H1 (cell line): ENCODE measurements around the gene ZC2HC1C. TPM values are rescaled to one million over a fixed set of nuclear protein-coding genes. Genes with fewer than 3 reads are reported as not detected.

ENCODE experiments used
- CTCF ChIA-PET: fragments of 300-600 bp; sonication (Branson Sonifier 250); formaldehyde crosslinking; loops from one replicate; lab custom pipeline; 2021; ENCODE audit not compliant: partially characterized antibody; lab: Charles Lee
- POLR2A ChIA-PET: fragments of 300-600 bp; sonication (Branson Sonifier 250); formaldehyde crosslinking; loops from one replicate; lab custom pipeline; 2021; ENCODE audit warnings: inconsistent platforms; ENCODE audit not compliant: partially characterized antibody; lab: Charles Lee
- DNase-seq, 2 experiments: peaks; one replicate each; pipeline versions ENCODE4 v3.0.0 to v3.0.0-alpha.2; 2010 to 2022; ENCODE audit warnings: low spot score in 2 of 2, low read depth in 1 of 2, mixed read lengths in 1 of 2
- FAIRE-seq: peaks from 2 replicates; lab custom pipeline; 2011; peaks lifted over from hg19 to GRCh38; lab: Jason Lieb, UNC
- H2AFZ ChIP-seq: 2 replicates; pipeline ENCODE4 v1.8.1; 2012; ENCODE audit warnings: low read length, inconsistent platforms
- H2AK5ac ChIP-seq: 2 replicates; pipeline ENCODE4 v1.6.1; 2013; ENCODE audit warnings: low read depth, low read length
- H2BK120ac ChIP-seq: replicated peaks from 2 replicates; pipeline ENCODE3; 2013; ENCODE audit warnings: low read depth, low read length, inconsistent platforms
- H2BK12ac ChIP-seq: 2 replicates; pipeline ENCODE4 v1.6.1; 2013; ENCODE audit warnings: low read depth, low read length
- H2BK15ac ChIP-seq: 2 replicates; pipeline ENCODE4 v1.6.1; 2013; ENCODE audit warnings: low read length
- H2BK20ac ChIP-seq: 2 replicates; pipeline ENCODE4 v1.6.1; 2013; ENCODE audit warnings: low read length
- H2BK5ac ChIP-seq: 2 replicates; pipeline ENCODE4 v1.6.1; 2013; ENCODE audit warnings: low read depth, low read length
- H3K14ac ChIP-seq: 2 replicates; pipeline ENCODE4 v1.6.1; 2013; ENCODE audit warnings: inconsistent platforms; ENCODE audit not compliant: insufficient read length
- H3K18ac ChIP-seq: 2 replicates; pipeline ENCODE4 v1.6.1; 2013; ENCODE audit warnings: low read length; ENCODE audit errors: extremely low read depth
- H3K23ac ChIP-seq: 2 replicates; pipeline ENCODE4 v1.6.1; 2013; ENCODE audit warnings: inconsistent platforms; ENCODE audit not compliant: insufficient read length
- H3K23me2 ChIP-seq: 2 replicates; pipeline ENCODE4 v1.6.1; 2013; ENCODE audit warnings: low read depth, low read length
- H3K27ac ChIP-seq: 2 replicates; pipeline ENCODE4 v1.6.1; 2011; ENCODE audit warnings: low read depth, low read length, inconsistent platforms
- H3K27me3 ChIP-seq, 4 experiments: replicated peaks in 1 of 4; 1 replicate in 1 of 4; 2 replicates in 3 of 4; pipeline versions ENCODE4 v1.6.1 to v1.8.1; 2011 to 2013; ENCODE audit warnings: low read length in 3 of 4, mild to moderate bottlenecking in 3 of 4, inconsistent platforms in 2 of 4, mixed read lengths in 2 of 4, moderate library complexity in 1 of 4; ENCODE audit not compliant: control insufficient read depth in 3 of 4, insufficient read depth in 3 of 4; ENCODE audit errors: extremely low read depth in 1 of 4
- H3K36me3 ChIP-seq, 4 experiments: 2 replicates each; pipeline versions ENCODE4 v1.6.1 to v1.8.1; 2011 to 2013; ENCODE audit warnings: mild to moderate bottlenecking in 4 of 4, low read length in 3 of 4, moderate library complexity in 2 of 4, control low read depth in 1 of 4, inconsistent platforms in 1 of 4; ENCODE audit not compliant: insufficient read depth in 4 of 4, control insufficient read depth in 2 of 4
- H3K4ac ChIP-seq: replicated peaks from 2 replicates; pipeline ENCODE3; 2013; ENCODE audit warnings: low read length, low read depth, mixed read lengths, inconsistent platforms; ENCODE audit not compliant: insufficient read length
- H3K4me1 ChIP-seq, 4 experiments: replicated peaks in 1 of 4; 1 replicate in 1 of 4; 2 replicates in 3 of 4; pipeline versions ENCODE4 v1.6.1 to v1.8.1; 2011 to 2013; ENCODE audit warnings: low read length in 3 of 4, inconsistent platforms in 2 of 4, mixed read lengths in 1 of 4; ENCODE audit not compliant: insufficient read depth in 4 of 4, control insufficient read depth in 3 of 4
- H3K4me2 ChIP-seq, 2 experiments: 2 replicates each; pipeline versions ENCODE4 v1.6.1 to v1.8.1; 2011 to 2013; ENCODE audit warnings: low read depth in 2 of 2, low read length in 2 of 2, control low read depth in 1 of 2, inconsistent platforms in 1 of 2, mild to moderate bottlenecking in 1 of 2; ENCODE audit not compliant: insufficient read depth in 1 of 2
- H3K4me3 ChIP-seq, 4 experiments: fragments of 200-600, 300-600 bp in 1 of 4; sonication (generic), shearing (Covaris generic), sonication (Bioruptor Twin) in 1 of 4; 2 replicates each; pipeline versions ENCODE4 v1.5.1 to v1.8.1; 2011 to 2016; ENCODE audit warnings: low read length in 4 of 4, low read depth in 3 of 4, control low read depth in 2 of 4, inconsistent platforms in 2 of 4, mild to moderate bottlenecking in 2 of 4, mixed read lengths in 1 of 4, moderate library complexity in 1 of 4; ENCODE audit not compliant: insufficient read depth in 2 of 4; ENCODE audit errors: extremely low read depth in 1 of 4
- H3K56ac ChIP-seq: replicated peaks from 2 replicates; pipeline ENCODE3; 2013; ENCODE audit warnings: low read depth, mild to moderate bottlenecking, mixed read lengths, low read length, inconsistent platforms; ENCODE audit not compliant: insufficient read length
- H3K79me1 ChIP-seq: 2 replicates; pipeline ENCODE4 v1.6.1; 2013; ENCODE audit warnings: low read depth, low read length, control low read depth
- H3K79me2 ChIP-seq, 2 experiments: 2 replicates each; pipeline versions ENCODE4 v1.6.1 to v1.8.1; 2012 to 2013; ENCODE audit warnings: low read length in 2 of 2, mild to moderate bottlenecking in 2 of 2, inconsistent platforms in 1 of 2; ENCODE audit not compliant: insufficient read depth in 2 of 2, control insufficient read depth in 1 of 2
- H3K9ac ChIP-seq, 4 experiments: replicated peaks in 1 of 4; 1 replicate in 1 of 4; 2 replicates in 3 of 4; pipeline versions ENCODE4 v1.6.1 to v1.8.1; 2011 to 2013; ENCODE audit warnings: low read depth in 3 of 4, low read length in 3 of 4, control low read depth in 2 of 4, mild to moderate bottlenecking in 2 of 4, moderate library complexity in 2 of 4, inconsistent platforms in 1 of 4; ENCODE audit errors: extremely low read depth in 1 of 4
- H3K9me3 ChIP-seq, 2 experiments: 2 replicates each; pipeline versions ENCODE4 v1.6.1 to v1.8.1; 2012 to 2013; ENCODE audit warnings: mild to moderate bottlenecking in 2 of 2, moderate library complexity in 2 of 2, control low read depth in 1 of 2, inconsistent platforms in 1 of 2, low read depth in 1 of 2, low read length in 1 of 2, mixed read lengths in 1 of 2; ENCODE audit not compliant: insufficient read depth in 2 of 2
- H4K20me1 ChIP-seq, 2 experiments: replicated peaks in 1 of 2; 2 replicates each; pipeline versions ENCODE3 to v1.8.1; 2011 to 2013; ENCODE audit warnings: inconsistent platforms in 2 of 2, low read length in 2 of 2, mild to moderate bottlenecking in 1 of 2; ENCODE audit not compliant: insufficient read depth in 2 of 2, control insufficient read depth in 1 of 2
- H4K5ac ChIP-seq: 2 replicates; pipeline ENCODE4 v1.6.1; 2013; ENCODE audit warnings: low read length, low read depth, mixed read lengths, inconsistent platforms; ENCODE audit not compliant: insufficient read length
- H4K8ac ChIP-seq: 2 replicates; pipeline ENCODE4 v1.8.0; 2013; ENCODE audit warnings: mild to moderate bottlenecking, moderate library complexity, low read length, inconsistent platforms; ENCODE audit not compliant: insufficient read depth; ENCODE audit errors: extremely low read depth
- H4K91ac ChIP-seq: replicated peaks from 2 replicates; pipeline ENCODE3; 2013; ENCODE audit warnings: low read length, mixed read lengths, inconsistent platforms; ENCODE audit not compliant: insufficient read length
- CBX8 ChIP-seq: fragments of 300-800, 300-1000 bp; sonication (generic); IDR thresholded peaks from 2 replicates; pipeline ENCODE4 v1.7.1; 2016; ENCODE audit warnings: low read depth, low read length, borderline replicate concordance
- CHD1 ChIP-seq: IDR thresholded peaks from 2 replicates; pipeline ENCODE4 v1.6.1; 2012; ENCODE audit warnings: low read depth, low read length, improper control_type of control experiment
- EGR1 ChIP-seq: IDR thresholded peaks from 2 replicates; pipeline ENCODE4 v1.6.1; 2011; ENCODE audit warnings: low read depth, low read length, borderline replicate concordance
- EZH2 ChIP-seq: fragments of 200-600 bp; sonication (generic); IDR thresholded peaks from 2 replicates; pipeline ENCODE4 v1.7.1; 2012; ENCODE audit warnings: low read depth, mild to moderate bottlenecking, moderate library complexity, low read length, inconsistent platforms; ENCODE audit not compliant: severe bottlenecking
- GTF2F1 ChIP-seq: IDR thresholded peaks from 2 replicates; pipeline ENCODE4 v1.6.1; 2012; ENCODE audit warnings: low read depth, low read length, improper control_type of control experiment, borderline replicate concordance
- HDAC2 ChIP-seq, 2 experiments: fragments of 300-600 bp in 1 of 2; sonication (generic) in 1 of 2; IDR thresholded peaks; 2 replicates each; pipeline ENCODE4 v1.6.1; 2011 to 2012; ENCODE audit warnings: low read depth in 2 of 2, low read length in 2 of 2, mild to moderate bottlenecking in 2 of 2, moderate library complexity in 2 of 2, borderline replicate concordance in 1 of 2, inconsistent platforms in 1 of 2
- HDAC6 ChIP-seq: IDR thresholded peaks from one replicate; pipeline ENCODE4 v1.7.1; 2012; ENCODE audit warnings: low read depth, mild to moderate bottlenecking, inconsistent platforms, low read length, moderate library complexity
- PHF8 ChIP-seq: fragments of 200-600 bp; sonication (generic); conservative IDR thresholded peaks from 2 replicates; pipeline ENCODE4 v1.7.1; 2012; ENCODE audit warnings: low read depth, mild to moderate bottlenecking, inconsistent platforms, low read length, moderate library complexity
- SIX5 ChIP-seq: IDR thresholded peaks from 2 replicates; pipeline ENCODE4 v1.6.1; 2011; ENCODE audit warnings: mild to moderate bottlenecking, low read depth, low read length
- SP4 ChIP-seq: IDR thresholded peaks from 2 replicates; pipeline ENCODE4 v1.6.1; 2012; ENCODE audit warnings: low read length, inconsistent platforms
- ZNF274 ChIP-seq: IDR thresholded peaks from 2 replicates; pipeline ENCODE4 v1.7.0; 2012; ENCODE audit warnings: low read length, borderline replicate concordance; ENCODE audit errors: extremely low read depth
- WGBS, 2 experiments: shearing (Covaris generic) in 1 of 2; methylation state at CpG; one replicate each; pipeline versions ENCODE4 v1.1.6 to v1.1.7; 2013 to 2015; ENCODE audit warnings: low lambda C conversion rate in 2 of 2, mixed read lengths in 2 of 2, inconsistent platforms in 1 of 2, low coverage in 1 of 2, missing lambda C conversion rate in 1 of 2; ENCODE audit not compliant: insufficient replicate concordance in 2 of 2, insufficient coverage in 1 of 2, insufficient read length in 1 of 2; ENCODE audit errors: extremely low coverage in 1 of 2, missing lambda C conversion rate in 1 of 2; 5-methylcytosine and 5-hydroxymethylcytosine counted together
- polyA plus RNA-seq, 7 experiments: library from polyadenylated mRNA; depleted of rRNA in 3 of 7; stranded (reverse) in 5 of 7; unstranded in 2 of 7; fragments of >200 nt in 5 of 7; fragments of 200-250 nt in 2 of 7; gene quantifications; 1 replicate in 5 of 7; 2 replicates in 1 of 7; 4 replicates in 1 of 7; pipeline versions ENCODE4 v1.2.1 to v1.2.3, GENCODE V29; 2011 to 2013; ENCODE audit warnings: missing spikeins in 2 of 7, mixed read lengths in 2 of 7
- total RNA-seq: library from RNA; stranded (reverse); fragmentation: NEBNext Ultra II Directional; extraction: Animal tissue kit (Norgen Biotek cat#: 25700); gene quantifications from 2 replicates; pipeline ENCODE4 v1.2.1, GENCODE V29; 2021

ZC2HC1C gene
- total and polyA plus RNA-seq, 2 of the 8 experiments (the other 6 are each of a cell fraction or from before 2014, with no cell fraction given), result 0.57 to 1.2 TPM

GRCh38 chr14:75050852-75051555, 18.4 kb upstream of the ZC2HC1C start, which contains the start of gene MLH3:
MLH3 (minus strand) TSS chr14:75051467; CDS start chr14:75049655, 1,812 bp downstream.
- no peak within 1 kb of the TSS for H2BK12ac ChIP-seq
- ChIA-PET POLR2A (interaction anchor here (0.8 to 3.0 kb wide), 7 partner anchors 9 to 405 kb away, joined by 3 to 15 read pairs (median 5); partner anchors contain the start of genes ACYP1 and ZC2HC1C), CTCF (interaction anchor here (1.0 to 2.8 kb wide), 2 partner anchors 28 to 38 kb away, joined by 3 to 12 read pairs; no protein-coding TSS in a partner anchor)
- peak within 1 kb of the TSS; percentile 33 for H2BK120ac ChIP-seq
- no peaks in the 10 kb centered on the region; a peak in 1 of 8 replicates for H3K36me3 ChIP-seq
- H3K23ac ChIP-seq, result no peak within 1 kb of the TSS
- H3K4me3 ChIP-seq, result peak within 1 kb of the TSS; percentile 54 to 61 (median 58)
- peak within 1 kb of the TSS; percentile 67 for H3K27ac ChIP-seq
- no peaks in the 10 kb centered on the region for H3K79me2 ChIP-seq
- peak; percentile 52 for FAIRE-seq
- H2BK5ac ChIP-seq, result no peak within 1 kb of the TSS; the same call in 1 of the 2 replicates
- no peak within 1 kb of the TSS for H3K4ac ChIP-seq
- DNase-seq, result peak; percentile 87 to 91
- peak within 1 kb of the TSS; percentile 71 for H3K56ac ChIP-seq
- peak within 1 kb of the TSS; percentile 60 to 86 for H3K4me2 ChIP-seq
- H2AFZ ChIP-seq, result no peak within 1 kb of the TSS; the same call in 1 of the 2 replicates
- H3K23me2 ChIP-seq, result no peaks in the 10 kb centered on the region; the same call in 1 of the 2 replicates
- H2BK20ac ChIP-seq, result no peak within 1 kb of the TSS
- H3K18ac ChIP-seq, result no peak within 1 kb of the TSS
- H3K9me3 ChIP-seq, result no peaks in the 10 kb centered on the region
- H3K79me1 ChIP-seq, result no peaks in the 10 kb centered on the region
- H3K9ac ChIP-seq, result peak within 1 kb of the TSS; percentile 75 to 85 (median 80)
- WGBS, 2 experiments, result 3% methylated on average over 53 of the region's 59 CpGs; no CpG with 5 or more reads in 1 of the 2 experiments
- no peaks in the 10 kb centered on the region for H3K27me3 ChIP-seq
- peak within 1 kb of the TSS; percentile 76 for H4K5ac ChIP-seq
- H3K4me1 ChIP-seq, result peaks cover 0 to 4% (median 0%) of the 10 kb centered on the region in 4 experiments; a peak in 3 of 7 replicates
- no peak within 1 kb of the TSS for H2BK15ac ChIP-seq
- H3K14ac ChIP-seq, result no peak within 1 kb of the TSS
- H2AK5ac ChIP-seq, result no peak within 1 kb of the TSS
- peak within 1 kb of the TSS; percentile 12 for H4K91ac ChIP-seq
- H4K8ac ChIP-seq, result peak within 1 kb of the TSS; percentile 95; the same call in 1 of the 2 replicates
- no peaks in the 10 kb centered on the region for H4K20me1 ChIP-seq
- TF ChIP-seq CHD1 (no peak), PHF8 (peak; percentile 87), GTF2F1 (no peak), EZH2 (peak; percentile 37), CBX8 (no peak), HDAC2 (IDR thresholded peaks at IDR 0.05; ENCODE audit: borderline replicate concordance in 1 of 2, low read depth in 2 of 2, low read length in 2 of 2) (0 out of 4 replicates have a peak, but pooled peaks of 1 of the 2 experiments have one; percentile 51), EGR1 (no peak; the same call in 1 of the 2 replicates), ZNF274 (no peak), SP4 (no peak), HDAC6 (no peak), SIX5 (no peak)
